Upper lobe of left lung (tissue), 6 donors: Measurements from ENCODE around the gene MED25. TPM values are rescaled to one million over a fixed set of nuclear protein-coding genes. Genes with fewer than 3 reads are reported as not detected.

Experiments
- ATAC-seq, 2 donors: fragments of 200-7000 bp; cut with Tn5 transposase; one replicate each; pipeline ENCODE4 v1.9.1; 2022; ENCODE audit warnings: mild to moderate bottlenecking in 2 of 2, moderate library complexity in 2 of 2; ENCODE audit not compliant: low FRiP score in 2 of 2
- DNase-seq, 2 donors: peaks; one replicate each; pipeline ENCODE4 v3.0.0-alpha.2; 2019 to 2020
- H3K27ac ChIP-seq, 4 donors: fragments of 200-600 bp; sonication (generic); one replicate each; pipeline ENCODE4 v1.5.1; 2016 to 2019
- H3K27me3 ChIP-seq, 4 donors: fragments of 200-600 bp; sonication (generic); one replicate each; pipeline ENCODE4 v1.5.1; 2017 to 2019
- H3K36me3 ChIP-seq, 4 donors: fragments of 200-600 bp; sonication (generic); one replicate each; pipeline ENCODE4 v1.5.1; 2016 to 2019
- H3K4me1 ChIP-seq, 4 donors: fragments of 200-600 bp; sonication (generic); one replicate each; pipeline ENCODE4 v1.5.1; 2018 to 2019
- H3K4me3 ChIP-seq, 4 donors: fragments of 200-600 bp; sonication (generic); one replicate each; pipeline ENCODE4 v1.5.1; 2017 to 2019; ENCODE audit warnings: mild to moderate bottlenecking in 2 of 4, moderate library complexity in 1 of 4
- H3K9me3 ChIP-seq, 4 donors: fragments of 200-600 bp; sonication (generic); one replicate each; pipeline ENCODE4 v1.5.1; 2018 to 2019
- EP300 ChIP-seq, 4 donors: sonication (generic); formaldehyde crosslinking; IDR thresholded peaks; one replicate each; pipeline ENCODE4 v1.5.1; 2017; ENCODE audit warnings: antibody characterized with exemption in 4 of 4, control low read depth in 2 of 4
- POLR2A ChIP-seq, 4 donors: fragments of 450-650 bp; IDR thresholded peaks; one replicate each; pipeline ENCODE4 v1.5.1; 2016 to 2017; ENCODE audit warnings: antibody characterized with exemption in 4 of 4, mild to moderate bottlenecking in 2 of 4
- POLR2AphosphoS5 ChIP-seq, 2 donors: sonication (generic); formaldehyde crosslinking; IDR thresholded peaks; one replicate each; pipeline ENCODE4 v1.5.1; 2017; ENCODE audit warnings: antibody characterized with exemption in 2 of 2
- WGBS, 2 donors: methylation state at CpG; one replicate each; pipeline ENCODE4 v1.1.5; 2017 to 2018; 5-methylcytosine and 5-hydroxymethylcytosine counted together
- total RNA-seq, 6 donors: library from RNA; depleted of rRNA in 4 of 6; stranded (reverse); fragments of >200 nt in 4 of 6; gene quantifications; one replicate each; pipeline versions ENCODE4 v1.1.0 to v1.2.1, GENCODE V29; 2016 to 2021
- TF ChIP-seq, protein P1 (sequence below), 6 experiments: fragments of 450-650 bp in 4 of 6; fragments of 200-600 bp in 2 of 6; sonication (generic) in 2 of 6; IDR thresholded peaks; one replicate each; pipeline ENCODE4 v1.5.1; 2016 to 2019; ENCODE audit warnings: antibody characterized with exemption in 6 of 6
- donor health status: DM: no; HTN: no; CAD: no; lungs with moderate emphysema.
- donor health status: DM: no; HTN: yes; CAD: no; lungs with severe emphysema.

Gene MED25
- total RNA-seq, 6 donors from 2014 or later = 41.7 to 110 (median 61.2) TPM

DNA sequence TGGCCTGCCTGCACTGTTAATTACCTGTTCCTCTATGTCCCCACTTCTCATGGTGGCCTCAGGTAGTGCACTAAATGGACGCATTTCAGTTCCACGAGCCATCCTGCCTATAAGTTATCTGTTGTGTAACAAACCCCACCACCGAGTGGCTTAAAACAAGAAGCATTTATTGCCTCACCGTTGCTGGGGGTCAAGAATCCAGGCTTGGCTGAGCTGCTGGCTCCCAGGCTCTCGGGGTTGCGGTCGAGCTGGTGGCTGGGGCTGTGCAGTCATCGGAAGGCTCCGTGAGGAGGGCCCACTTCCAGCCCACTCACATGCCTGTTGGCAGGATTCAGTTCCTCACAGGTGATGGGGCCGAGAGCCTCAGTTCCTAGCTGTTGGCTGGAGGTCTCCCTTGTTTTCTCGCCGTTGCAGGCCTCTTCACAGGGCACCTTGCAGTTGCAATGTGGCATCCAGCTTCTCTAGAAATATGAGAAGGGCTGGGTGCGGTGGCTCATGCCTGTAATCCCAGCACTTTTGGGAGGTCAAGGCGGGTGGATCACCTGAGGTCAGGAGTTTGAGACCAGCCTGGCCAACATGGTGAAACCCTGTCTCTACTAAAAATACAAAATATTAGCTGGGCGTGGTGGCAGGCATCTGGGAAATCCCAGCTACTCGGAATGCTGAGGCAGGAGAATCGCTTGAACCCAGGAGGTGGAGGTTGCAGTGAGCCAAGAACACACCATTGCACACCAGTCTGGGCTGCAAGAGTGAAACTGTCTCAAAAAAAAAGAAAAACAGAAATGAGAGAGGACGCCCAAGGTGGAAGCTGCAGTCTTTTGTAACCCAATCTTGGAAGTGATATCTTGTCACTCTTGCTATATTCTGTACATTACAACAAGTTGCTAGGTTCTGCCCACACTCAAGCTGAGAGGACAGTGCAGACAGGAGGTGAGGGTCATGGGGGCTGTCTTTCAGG, 26.3 kb downstream of the MED25 start:
- ATAC-seq (no peak), DNase-seq (no peak)
- TF ChIP-seq, protein P1, sequence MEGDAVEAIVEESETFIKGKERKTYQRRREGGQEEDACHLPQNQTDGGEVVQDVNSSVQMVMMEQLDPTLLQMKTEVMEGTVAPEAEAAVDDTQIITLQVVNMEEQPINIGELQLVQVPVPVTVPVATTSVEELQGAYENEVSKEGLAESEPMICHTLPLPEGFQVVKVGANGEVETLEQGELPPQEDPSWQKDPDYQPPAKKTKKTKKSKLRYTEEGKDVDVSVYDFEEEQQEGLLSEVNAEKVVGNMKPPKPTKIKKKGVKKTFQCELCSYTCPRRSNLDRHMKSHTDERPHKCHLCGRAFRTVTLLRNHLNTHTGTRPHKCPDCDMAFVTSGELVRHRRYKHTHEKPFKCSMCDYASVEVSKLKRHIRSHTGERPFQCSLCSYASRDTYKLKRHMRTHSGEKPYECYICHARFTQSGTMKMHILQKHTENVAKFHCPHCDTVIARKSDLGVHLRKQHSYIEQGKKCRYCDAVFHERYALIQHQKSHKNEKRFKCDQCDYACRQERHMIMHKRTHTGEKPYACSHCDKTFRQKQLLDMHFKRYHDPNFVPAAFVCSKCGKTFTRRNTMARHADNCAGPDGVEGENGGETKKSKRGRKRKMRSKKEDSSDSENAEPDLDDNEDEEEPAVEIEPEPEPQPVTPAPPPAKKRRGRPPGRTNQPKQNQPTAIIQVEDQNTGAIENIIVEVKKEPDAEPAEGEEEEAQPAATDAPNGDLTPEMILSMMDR (IDR thresholded peaks at IDR 0.05) = no peak
- TF ChIP-seq POLR2AphosphoS5 (IDR thresholded peaks at IDR 0.05) (no peak), EP300 (IDR thresholded peaks at IDR 0.05) (no peak), POLR2A (IDR thresholded peaks at IDR 0.05) (no peak)
- Histone ChIP-seq H3K27ac (no peak overlapping the region), H3K9me3 (no peaks in the 10 kb centered on the region), H3K4me3 (no peak overlapping the region), H3K4me1 (peaks cover 4 to 13% (median 7%) of the 10 kb centered on the region in 4 donors), H3K36me3 (peaks cover 0 to 18% (median 9%) of the 10 kb centered on the region in 4 donors), H3K27me3 (no peaks in the 10 kb centered on the region)
- WGBS, 2 donors = 67 to 79% methylated on average over 12 to 18 of the region's 18 CpGs

DNA sequence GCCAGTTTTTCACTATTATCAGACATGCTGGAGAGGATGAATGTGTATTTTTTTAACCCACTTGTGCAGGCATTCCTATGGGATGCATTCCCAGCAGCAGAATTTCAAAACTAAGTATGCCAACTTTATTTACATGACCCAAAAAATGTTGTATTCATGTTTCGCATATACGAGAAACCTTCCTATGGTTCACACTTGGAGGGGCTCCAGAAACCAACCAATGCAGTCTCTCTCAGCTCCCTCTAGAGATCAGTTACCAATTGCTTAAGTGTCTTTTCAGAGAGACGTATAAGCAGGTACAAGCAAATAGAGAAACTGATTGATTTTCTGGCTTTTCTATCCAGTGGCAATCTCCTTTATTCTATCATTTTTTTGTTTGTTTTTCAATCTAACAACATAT, 27.3 kb downstream of the MED25 start:
- peaks cover 4 to 23% (median 15%) of the 10 kb centered on the region in 4 donors for H3K4me1 ChIP-seq
- H3K27me3 ChIP-seq = no peaks in the 10 kb centered on the region
- ATAC-seq (no peak), DNase-seq (no peak)
- 58 to 61% methylated on average over 3 of the region's 3 CpGs for WGBS, 2 donors
- H3K4me3 ChIP-seq = no peak overlapping the region
- TF ChIP-seq POLR2A (IDR thresholded peaks at IDR 0.05) = no peak
- no peak for TF ChIP-seq POLR2AphosphoS5 (IDR thresholded peaks at IDR 0.05)
- no peak for TF ChIP-seq EP300 (IDR thresholded peaks at IDR 0.05)
- TF ChIP-seq, protein P1 (IDR thresholded peaks at IDR 0.05) = no peak
- H3K27ac ChIP-seq = no peak overlapping the region
- H3K36me3 ChIP-seq = peaks cover 0 to 8% (median 2%) of the 10 kb centered on the region in 4 donors
- H3K9me3 ChIP-seq = no peaks in the 10 kb centered on the region

DNA sequence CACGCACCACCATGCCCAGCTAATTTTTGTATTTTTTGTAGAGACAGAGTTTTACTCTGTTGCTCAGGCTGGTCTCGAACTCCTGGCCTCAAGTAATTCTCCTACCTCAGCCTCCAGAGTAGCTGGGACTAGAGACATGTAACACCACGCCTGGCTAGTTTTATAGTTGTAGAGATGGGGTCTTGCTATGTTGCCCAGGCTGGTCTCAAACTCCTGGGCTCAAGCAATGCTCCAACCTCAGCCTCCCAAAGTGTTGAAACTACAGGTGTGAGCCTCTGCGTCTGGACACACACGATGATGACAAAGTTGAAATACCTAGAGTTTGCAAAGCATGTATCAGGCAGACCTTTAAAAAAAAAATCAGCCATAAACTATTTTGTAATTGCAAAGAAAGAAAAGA, 28.3 kb downstream of the MED25 start:
- WGBS, 2 donors = 78 to 87% methylated on average over 5 of the region's 5 CpGs
- no peak for ATAC-seq

DNA sequence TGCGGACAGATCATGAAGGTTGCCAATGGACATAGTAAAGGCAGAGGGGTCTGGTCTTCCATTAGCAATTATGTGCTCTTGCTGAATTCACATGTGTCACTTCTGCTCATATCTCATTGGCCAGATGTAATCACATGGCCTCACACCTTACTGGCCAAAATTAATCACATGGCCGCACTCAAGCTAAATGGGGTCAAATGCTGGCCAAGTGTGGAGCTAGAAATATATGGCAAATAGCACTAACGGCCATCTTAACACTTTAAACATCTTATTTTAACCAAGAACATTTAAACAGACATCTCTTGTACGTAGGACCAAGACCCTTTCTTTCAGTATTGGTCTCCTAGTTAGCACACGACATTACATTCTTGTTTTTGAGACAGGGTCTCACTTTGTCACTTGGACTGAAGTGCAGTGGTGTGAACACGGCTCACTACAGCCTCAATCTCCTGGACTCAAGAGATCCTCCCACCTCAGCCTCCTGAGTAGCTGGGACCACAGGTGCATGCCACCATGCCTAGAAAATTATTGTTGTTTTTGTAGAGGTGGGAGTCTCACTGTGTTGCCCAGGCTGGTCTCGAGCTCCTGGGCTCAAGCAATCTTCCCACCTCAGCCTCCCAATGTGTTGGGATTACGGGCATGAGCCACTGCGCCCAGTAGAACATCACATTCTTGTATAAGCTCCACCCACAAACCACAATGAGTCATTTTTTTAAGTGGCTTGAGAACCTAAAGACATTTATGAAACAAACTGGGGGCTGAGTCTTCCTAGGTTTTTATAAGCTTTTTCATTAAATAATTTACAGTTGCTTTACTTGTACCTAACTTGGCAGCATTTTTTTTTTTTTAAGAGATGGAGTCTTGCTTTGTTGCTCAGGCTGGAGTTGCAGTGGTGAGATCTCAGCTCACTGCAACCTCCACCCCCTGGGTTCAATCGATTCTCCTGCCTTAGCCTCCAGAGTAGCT, 29.9 kb downstream of the MED25 start:
- TF ChIP-seq, protein P1 (IDR thresholded peaks at IDR 0.05) = no peak
- TF ChIP-seq EP300 (IDR thresholded peaks at IDR 0.05) (no peak), POLR2A (IDR thresholded peaks at IDR 0.05) (no peak), POLR2AphosphoS5 (IDR thresholded peaks at IDR 0.05) (no peak)
- ATAC-seq = no peak
- Histone ChIP-seq H3K4me3 (no peak overlapping the region), H3K9me3 (no peaks in the 10 kb centered on the region), H3K4me1 (peaks cover 16 to 34% (median 29%) of the 10 kb centered on the region in 4 donors), H3K27ac (peak overlapping the region in 1 of 4 donors; percentile 42), H3K27me3 (no peaks in the 10 kb centered on the region), H3K36me3 (no peaks in the 10 kb centered on the region)
- peak in 1 of 2 donors; percentile 50 for DNase-seq
- WGBS, 2 donors = 75 to 77% methylated on average over 10 of the region's 10 CpGs

More for the DNA sequence above, 28.3 kb downstream of the MED25 start:
- H3K27me3 ChIP-seq = no peaks in the 10 kb centered on the region
- H3K4me3 ChIP-seq = no peak overlapping the region
- H3K4me1 ChIP-seq = peaks cover 4 to 23% (median 15%) of the 10 kb centered on the region in 4 donors
- H3K9me3 ChIP-seq = no peaks in the 10 kb centered on the region
- no peaks in the 10 kb centered on the region for H3K36me3 ChIP-seq
- no peak overlapping the region for H3K27ac ChIP-seq
- no peak for TF ChIP-seq EP300 (IDR thresholded peaks at IDR 0.05)
- TF ChIP-seq, protein P1 (IDR thresholded peaks at IDR 0.05) = no peak
- TF ChIP-seq POLR2AphosphoS5 (IDR thresholded peaks at IDR 0.05) = no peak
- TF ChIP-seq POLR2A (IDR thresholded peaks at IDR 0.05) = no peak
- no peak for DNase-seq
